G401.6 (cell line): ENCODE measurements around the gene ADAM12.
"Not testable (repeated sequence)": the region's sequence is repeated elsewhere in the genome, so short reads cannot be mapped to it uniquely, and the experiment has no call there.

ENCODE experiments used
- FAIRE-seq: peaks from 2 replicates; lab custom pipeline; 2012; peaks lifted over from hg19 to GRCh38; lab: Jason Lieb, UNC

Gene ADAM12

GRCh38 chr10:126263006-126263676, 125.1 kb downstream of the ADAM12 start:
- FAIRE-seq: no peak

DNA sequence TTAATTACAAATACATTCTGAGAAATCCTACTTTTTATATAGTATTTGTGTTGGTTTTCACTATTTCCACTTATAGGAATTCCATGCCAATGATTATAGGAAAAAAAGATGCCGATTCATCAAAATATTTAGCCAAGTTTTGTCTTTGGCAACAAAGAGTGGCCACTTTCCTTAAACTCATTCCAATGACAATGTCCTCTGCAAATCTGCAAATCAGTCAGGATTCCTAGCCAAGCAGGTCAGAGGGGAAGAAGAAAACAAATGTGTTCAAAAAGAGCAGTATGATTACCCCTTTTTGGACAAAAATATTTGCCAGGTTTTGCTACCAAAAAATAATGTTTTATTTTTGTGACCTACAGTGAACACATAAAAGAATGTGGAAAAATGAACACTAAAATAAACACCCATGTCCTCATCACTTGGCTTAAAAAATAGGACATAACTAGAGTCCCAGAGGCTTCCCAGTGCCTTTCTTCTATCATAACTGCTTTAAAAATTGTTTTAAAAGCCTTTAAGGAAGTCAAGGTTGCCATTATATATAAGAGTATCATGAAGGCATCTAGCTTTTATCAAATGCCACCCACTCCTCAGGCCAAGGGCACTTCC, 125.9 kb downstream of the ADAM12 start:
- no peak for FAIRE-seq

GRCh38 chr10:126259760-126260479, 128.4 kb downstream of the ADAM12 start:
- FAIRE-seq: no peak

DNA sequence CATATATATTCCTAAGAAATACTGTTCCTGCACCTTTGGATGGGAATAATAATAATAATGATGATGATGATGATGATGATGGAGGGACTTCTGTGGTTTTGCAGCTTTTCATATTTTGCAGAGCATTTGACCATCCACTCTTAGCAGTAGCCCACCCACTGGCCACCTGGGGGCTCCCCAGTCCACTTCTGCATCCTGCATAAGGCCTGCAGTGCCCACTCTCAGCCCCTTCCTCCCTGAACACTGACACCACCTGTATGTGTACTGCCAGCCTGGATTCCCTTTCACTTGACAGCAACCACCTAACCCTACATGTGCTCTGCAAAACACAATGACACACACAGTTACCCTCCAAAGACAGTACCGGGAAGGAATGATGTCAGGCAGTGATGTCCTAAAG, 131.4 kb downstream of the ADAM12 start:
- FAIRE-seq: no peak

- FAIRE-seq: no peak
Observed at GRCh38 chr10:126255313-126255712, 133.0 kb downstream of the ADAM12 start.

DNA sequence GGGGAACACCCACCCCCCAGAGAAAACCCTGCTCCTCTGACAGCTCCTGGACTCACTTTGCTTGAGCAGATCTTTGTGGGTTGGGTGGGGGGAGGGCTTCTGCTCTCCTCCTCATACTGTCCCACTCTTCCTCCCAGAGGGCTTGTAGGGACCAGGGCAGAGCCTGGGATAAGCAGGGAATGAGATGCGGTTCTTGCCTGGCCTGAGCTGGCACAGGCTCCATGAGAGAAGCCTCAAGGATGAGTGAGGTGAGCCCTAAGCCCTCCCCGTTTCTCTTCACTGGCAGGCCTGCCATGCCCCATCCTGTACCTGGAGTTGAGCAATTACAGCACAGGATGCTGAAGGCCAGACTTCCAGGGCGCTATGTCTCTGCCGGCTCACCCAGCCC, 134.7 kb downstream of the ADAM12 start:
- no peak for FAIRE-seq

DNA sequence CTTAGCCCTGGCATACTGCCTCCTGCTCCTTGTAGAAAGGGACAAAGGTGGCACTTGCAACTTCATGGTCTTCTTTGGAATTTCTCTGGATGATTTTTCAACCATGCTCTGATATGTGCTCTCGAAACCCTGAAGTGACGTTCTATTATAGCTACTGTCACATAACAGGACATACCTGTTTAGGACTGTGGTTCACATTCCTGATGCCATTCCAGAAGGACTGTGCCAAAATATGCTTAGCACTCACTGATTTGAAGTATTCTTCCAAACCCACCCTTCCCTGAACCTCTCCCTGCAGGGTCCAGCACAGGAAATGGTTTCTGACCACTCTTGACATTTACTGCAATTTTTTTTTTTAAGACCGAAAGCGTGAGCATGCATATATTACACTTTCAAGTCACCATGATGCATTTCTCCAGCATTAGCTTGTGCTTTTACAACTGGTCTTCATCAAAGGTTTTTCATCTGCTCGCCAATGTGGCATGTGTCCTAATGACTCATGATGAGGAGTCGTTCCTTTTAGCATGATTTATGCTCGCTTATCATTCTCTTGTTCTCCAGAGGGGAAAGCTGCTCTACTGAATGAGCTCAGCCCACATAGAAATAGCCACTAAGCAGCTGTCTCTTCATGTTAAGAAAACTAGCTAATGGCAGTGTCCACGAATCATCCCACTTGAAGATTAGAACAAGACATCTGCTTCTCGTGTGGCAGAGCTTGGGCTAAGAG, 135.2 kb downstream of the ADAM12 start:
- no peak for FAIRE-seq

GRCh38 chr10:126251778-126252407, 136.4 kb downstream of the ADAM12 start:
- no peak for FAIRE-seq

GRCh38 chr10:126250527-126251310, 137.6 kb downstream of the ADAM12 start:
- FAIRE-seq: no peak

DNA sequence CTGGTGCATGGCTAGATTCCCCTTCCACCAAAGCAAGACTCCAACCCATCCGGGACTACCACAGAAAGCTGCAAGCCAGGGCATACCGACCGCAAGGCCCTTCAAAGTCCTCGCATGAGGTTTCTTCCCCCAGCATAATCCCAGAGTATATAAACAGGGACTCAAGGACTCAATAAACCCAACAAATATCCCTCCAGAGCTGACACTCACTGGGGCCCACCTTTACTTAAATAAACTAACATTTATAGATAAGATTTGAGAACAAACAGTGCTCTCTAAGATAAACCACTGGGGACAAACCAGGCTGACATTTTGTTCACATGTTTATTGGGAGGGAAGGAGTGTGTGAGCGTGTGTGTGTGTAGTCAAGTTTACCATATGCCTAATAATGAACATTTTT, 138.2 kb downstream of the ADAM12 start:
- no peak for FAIRE-seq

DNA sequence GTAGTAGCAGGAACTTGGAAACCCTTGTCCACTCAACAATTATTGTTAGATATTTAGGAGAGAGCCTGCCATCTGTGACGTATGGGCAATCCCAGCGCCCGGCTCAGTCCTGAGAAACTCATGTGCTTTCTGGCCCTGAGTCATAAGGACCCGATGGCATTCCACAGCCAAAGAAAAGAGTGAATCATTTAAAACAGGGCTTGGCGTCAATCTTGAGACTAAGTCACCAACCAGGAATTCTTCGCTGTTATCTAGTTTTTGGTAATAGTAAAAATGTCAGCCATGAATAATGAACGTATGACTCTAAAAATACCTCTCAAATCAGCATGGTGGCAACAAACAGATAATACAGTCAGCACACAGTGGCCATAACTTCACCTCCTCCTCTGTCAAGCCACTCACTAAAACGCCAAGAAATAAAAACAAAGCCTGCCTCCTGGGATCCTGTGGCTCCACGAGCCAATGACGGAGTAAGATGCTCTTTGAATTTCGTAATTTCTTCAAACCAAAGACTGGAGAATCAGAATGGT, 140.8 kb downstream of the ADAM12 start:
- FAIRE-seq: no peak

DNA sequence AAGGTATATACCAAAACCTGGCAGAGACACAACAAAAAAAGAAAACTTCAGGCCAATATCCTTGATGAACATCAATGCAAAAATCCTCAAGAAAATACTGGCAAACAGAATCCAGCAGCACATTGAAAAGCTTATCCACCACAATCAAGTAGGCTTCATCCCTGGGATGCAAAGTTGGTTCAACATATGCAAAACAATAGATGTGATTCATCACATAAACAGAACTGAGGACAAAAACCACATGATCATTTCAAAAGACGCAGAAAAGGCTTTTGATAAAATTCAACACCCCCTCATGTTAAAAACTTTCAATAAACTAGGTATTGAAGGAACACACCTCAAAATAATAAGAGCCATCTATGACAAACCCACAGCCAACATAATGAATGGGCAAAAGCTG, 141.9 kb downstream of the ADAM12 start:
- FAIRE-seq: not testable (repeated sequence)

DNA sequence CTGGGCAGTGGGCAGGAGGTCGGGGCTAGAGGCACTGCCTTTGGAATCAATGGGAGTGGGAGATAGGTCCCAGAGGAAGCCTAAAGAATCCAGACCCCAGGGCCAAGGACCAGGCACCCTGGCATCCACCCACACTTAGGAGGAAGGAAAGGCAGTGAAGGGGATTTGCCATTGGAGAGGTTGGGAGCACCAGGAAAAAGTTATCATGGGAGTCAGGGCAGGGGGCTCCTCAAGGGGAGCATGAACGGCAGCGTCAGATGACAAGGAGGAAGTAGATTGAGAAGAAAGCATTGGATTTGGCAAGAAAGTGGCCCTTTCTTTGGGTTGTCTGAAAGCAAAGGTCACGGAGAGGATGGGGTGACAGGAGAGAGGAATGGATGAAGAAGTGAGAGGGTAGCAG, 142.8 kb downstream of the ADAM12 start:
- FAIRE-seq: no peak

DNA sequence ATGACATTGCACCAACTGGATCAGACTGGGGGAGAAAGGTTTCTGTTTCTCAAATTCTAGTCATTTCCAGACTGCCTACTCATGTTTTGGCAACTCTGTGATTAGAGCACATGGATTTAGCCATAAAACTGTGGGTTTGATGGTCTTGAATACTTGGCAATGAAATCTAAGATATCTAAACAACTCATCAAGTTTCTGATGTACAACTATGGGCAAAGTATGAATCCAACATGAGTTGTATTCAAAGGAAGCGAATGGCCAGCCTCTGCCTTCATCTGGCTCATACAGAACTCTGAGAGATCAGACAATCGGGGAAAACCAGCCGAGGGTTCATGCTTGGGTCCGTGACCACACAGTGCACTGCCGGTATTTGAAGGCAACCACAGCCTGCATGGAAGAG, 144.3 kb downstream of the ADAM12 start:
- no peak for FAIRE-seq

GRCh38 chr10:126243306-126243705, 145.0 kb downstream of the ADAM12 start:
- no peak for FAIRE-seq

DNA sequence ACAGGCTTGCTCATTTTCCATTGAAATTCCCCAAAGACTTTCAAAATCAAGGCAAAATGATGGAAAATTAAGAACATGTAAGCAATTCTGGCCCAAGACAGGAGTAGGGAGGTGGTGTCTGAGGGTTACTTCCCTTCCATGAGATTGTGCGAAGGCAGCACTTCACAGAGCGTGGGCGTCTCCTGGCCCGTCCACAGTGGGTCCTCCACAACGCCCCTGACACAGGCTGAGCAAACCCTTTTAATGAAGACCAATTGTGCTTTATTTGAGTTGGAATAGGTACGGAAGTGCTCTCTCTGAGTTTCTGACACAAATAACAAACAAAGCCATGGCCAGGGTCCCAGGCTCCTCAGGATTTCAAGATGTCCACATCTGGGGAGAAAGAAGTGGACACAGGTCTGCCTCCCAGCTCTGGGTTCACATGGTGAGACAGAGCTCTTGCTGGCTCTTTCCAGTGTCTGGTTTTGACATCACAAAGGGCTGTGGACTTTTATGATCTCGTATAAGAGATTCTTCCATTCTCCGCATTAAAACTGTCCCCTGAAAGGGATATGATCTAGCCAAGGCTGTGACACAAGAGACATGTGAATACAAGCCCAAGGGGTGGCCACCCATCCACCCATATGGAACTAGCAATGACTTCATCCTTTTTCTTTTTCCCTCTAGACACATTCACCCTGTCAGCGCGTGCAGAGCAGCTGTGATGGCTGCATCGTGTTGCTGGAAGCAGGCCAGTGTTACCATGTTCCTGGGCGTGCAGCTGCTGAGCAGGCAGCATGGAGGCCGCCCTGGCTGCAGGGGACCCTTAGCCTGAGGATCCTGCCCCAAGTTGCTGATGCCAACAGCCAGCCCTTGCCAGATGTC, 145.6 kb downstream of the ADAM12 start:
- FAIRE-seq: no peak

- no peak for FAIRE-seq
Observed at GRCh38 chr10:126240483-126240882, 147.8 kb downstream of the ADAM12 start.

GRCh38 chr10:126239844-126240243, 148.4 kb downstream of the ADAM12 start:
- no peak for FAIRE-seq

GRCh38 chr10:126235979-126236851, 152.1 kb downstream of the ADAM12 start:
- no peak for FAIRE-seq
